Measurements from ENCODE around the gene CERCAM. TPM values are rescaled to one million over a fixed set of nuclear protein-coding genes. Genes with fewer than 3 reads are reported as not detected.
A peak's percentile ranks its signal among the peaks of the same experiment; 100 is the strongest.

CERCAM gene
- total RNA-seq, 1 experiment from 2014 or later: 18.7 TPM

DNA sequence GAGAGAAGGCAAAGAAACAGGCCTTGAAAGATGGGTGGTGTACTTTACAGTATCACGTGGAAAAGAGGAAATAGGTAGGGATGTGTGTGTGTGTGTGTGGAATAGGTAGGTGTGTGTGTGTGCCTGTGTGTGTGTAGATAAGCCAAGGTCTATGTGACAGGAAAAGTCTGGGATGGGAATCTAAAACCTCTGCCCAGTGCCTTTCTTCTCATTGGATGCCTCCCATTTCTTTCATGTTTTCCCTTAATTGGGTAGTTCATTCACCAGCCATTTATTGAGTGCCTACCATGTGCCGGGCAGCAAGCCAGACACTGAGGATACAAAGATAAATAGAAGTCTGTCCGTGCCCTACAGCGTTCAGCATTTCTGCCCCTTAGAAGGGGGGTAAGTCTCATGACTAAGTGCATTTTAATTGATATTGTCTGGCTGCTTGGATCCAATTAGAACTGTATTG is 48.4 kb upstream of the CERCAM start:
- peaks cover 2% of the 10 kb centered on the region; the same call in 1 of the 2 replicates for H3K36me3 ChIP-seq (ENCODE audit: control insufficient read depth, insufficient read depth, low read length)
- Mint-ChIP-seq H3K36me3 (ENCODE audit: insufficient read depth, unreplicated experiment) (no peaks in the 10 kb centered on the region), H3K4me3 (ENCODE audit: unreplicated experiment) (peak overlapping the region; percentile 79), H3K27me3 (ENCODE audit: insufficient read depth, unreplicated experiment) (no peaks in the 10 kb centered on the region), H3K9me3 (ENCODE audit: unreplicated experiment) (no peaks in the 10 kb centered on the region), H3K27ac (ENCODE audit: unreplicated experiment) (peak overlapping the region; percentile 71), H3K4me1 (ENCODE audit: low read depth, unreplicated experiment) (peaks cover 14% of the 10 kb centered on the region)
- H3K4me3 ChIP-seq (ENCODE audit: low read depth, low read length): peak overlapping the region; percentile 100
- H3K27me3 ChIP-seq (replicated peaks; ENCODE audit: control insufficient read depth, insufficient read depth, low read length): no peaks in the 10 kb centered on the region
- no peak for DNase-seq
- peaks cover 12% of the 10 kb centered on the region; the same call in 1 of the 2 replicates for H3K4me1 ChIP-seq
- no TSS peak for BruUV-seq (replicated peaks)
- intact Hi-C loops (cut with micrococcal nuclease; ENCODE audit: unreplicated experiment): loop anchor here (10.0 kb wide), 1 partner anchor 133 kb away; the partner anchor contains the start of gene GLE1
- ChIA-PET CTCF (interaction anchor here (1.4 to 2.7 kb wide), 2 partner anchors 31 to 77 kb away, joined by 9 to 10 read pairs; no protein-coding TSS in a partner anchor), POLR2A (interaction anchor here (0.5 to 1.5 kb wide), 3 partner anchors 10 to 98 kb away, joined by 4 to 11 read pairs (median 4); partner anchors contain the start of gene ODF2)
- TF ChIP-seq, protein P1, sequence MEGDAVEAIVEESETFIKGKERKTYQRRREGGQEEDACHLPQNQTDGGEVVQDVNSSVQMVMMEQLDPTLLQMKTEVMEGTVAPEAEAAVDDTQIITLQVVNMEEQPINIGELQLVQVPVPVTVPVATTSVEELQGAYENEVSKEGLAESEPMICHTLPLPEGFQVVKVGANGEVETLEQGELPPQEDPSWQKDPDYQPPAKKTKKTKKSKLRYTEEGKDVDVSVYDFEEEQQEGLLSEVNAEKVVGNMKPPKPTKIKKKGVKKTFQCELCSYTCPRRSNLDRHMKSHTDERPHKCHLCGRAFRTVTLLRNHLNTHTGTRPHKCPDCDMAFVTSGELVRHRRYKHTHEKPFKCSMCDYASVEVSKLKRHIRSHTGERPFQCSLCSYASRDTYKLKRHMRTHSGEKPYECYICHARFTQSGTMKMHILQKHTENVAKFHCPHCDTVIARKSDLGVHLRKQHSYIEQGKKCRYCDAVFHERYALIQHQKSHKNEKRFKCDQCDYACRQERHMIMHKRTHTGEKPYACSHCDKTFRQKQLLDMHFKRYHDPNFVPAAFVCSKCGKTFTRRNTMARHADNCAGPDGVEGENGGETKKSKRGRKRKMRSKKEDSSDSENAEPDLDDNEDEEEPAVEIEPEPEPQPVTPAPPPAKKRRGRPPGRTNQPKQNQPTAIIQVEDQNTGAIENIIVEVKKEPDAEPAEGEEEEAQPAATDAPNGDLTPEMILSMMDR (IDR thresholded peaks at IDR 0.05; ENCODE audit: insufficient read depth in 1 of 2, low read depth in 1 of 2, low read length in 1 of 2, severe bottlenecking in 1 of 2, unreplicated experiment in 1 of 2): no peak
- no peaks in the 10 kb centered on the region for H3K9me3 ChIP-seq

- ChIA-PET CTCF (no interaction called here), POLR2A (no interaction called here)
- Histone ChIP-seq H3K4me3 (ENCODE audit: low read depth, low read length) (no peak overlapping the region), H3K36me3 (ENCODE audit: control insufficient read depth, insufficient read depth, low read length) (peaks cover 2% of the 10 kb centered on the region; the same call in 1 of the 2 replicates), H3K4me1 (peaks cover 12% of the 10 kb centered on the region; the same call in 1 of the 2 replicates), H3K27me3 (replicated peaks; ENCODE audit: control insufficient read depth, insufficient read depth, low read length) (no peaks in the 10 kb centered on the region), H3K9me3 (no peaks in the 10 kb centered on the region)
- H3K36me3 Mint-ChIP-seq (ENCODE audit: insufficient read depth, unreplicated experiment): peaks cover 2% of the 10 kb centered on the region
- H3K4me3 Mint-ChIP-seq (ENCODE audit: unreplicated experiment): peak overlapping the region; percentile 79
- H3K9me3 Mint-ChIP-seq (ENCODE audit: unreplicated experiment): no peaks in the 10 kb centered on the region
- DNase-seq: no peak
- H3K4me1 Mint-ChIP-seq (ENCODE audit: low read depth, unreplicated experiment): peaks cover 14% of the 10 kb centered on the region
- BruUV-seq (replicated peaks): no TSS peak
- TF ChIP-seq, protein P1 (IDR thresholded peaks at IDR 0.05; ENCODE audit: insufficient read depth in 1 of 2, low read depth in 1 of 2, low read length in 1 of 2, severe bottlenecking in 1 of 2, unreplicated experiment in 1 of 2): no peak
- intact Hi-C loops (cut with micrococcal nuclease; ENCODE audit: unreplicated experiment): loop anchor here (10.0 kb wide), 1 partner anchor 132 kb away; the partner anchor contains the start of gene GLE1
- no peaks in the 10 kb centered on the region for H3K27me3 Mint-ChIP-seq (ENCODE audit: insufficient read depth, unreplicated experiment)
- no peak overlapping the region for H3K27ac Mint-ChIP-seq (ENCODE audit: unreplicated experiment)
These were observed 47.9 kb upstream of the CERCAM start for GRCh38 chr9:128372784-128373183.

DNA sequence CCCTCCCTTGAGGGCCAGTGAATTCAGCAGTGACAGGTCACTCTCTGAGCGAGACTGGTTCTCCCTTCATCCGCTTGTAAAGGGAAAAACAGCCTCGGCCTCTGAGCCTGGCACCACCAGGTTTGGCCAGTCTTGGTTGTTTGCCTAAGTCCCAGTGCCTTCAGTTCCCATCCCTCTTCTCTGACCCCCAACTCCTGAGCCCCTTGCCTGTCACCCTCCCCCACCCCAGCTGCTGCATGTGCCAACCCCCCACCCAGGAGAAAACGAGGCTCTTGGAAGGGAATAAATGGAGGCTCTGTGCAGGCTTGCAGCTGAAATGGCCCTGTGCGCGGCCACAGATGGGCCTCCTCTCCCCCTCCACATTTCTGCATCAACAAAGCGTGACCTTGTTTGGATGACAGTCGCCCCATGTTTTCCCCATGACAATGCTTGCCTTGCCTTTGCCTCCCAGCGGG is 46.4 kb upstream of the CERCAM start:
- Mint-ChIP-seq H3K4me3 (ENCODE audit: unreplicated experiment) (no peak overlapping the region), H3K9me3 (ENCODE audit: unreplicated experiment) (no peaks in the 10 kb centered on the region), H3K27ac (ENCODE audit: unreplicated experiment) (no peak overlapping the region), H3K27me3 (ENCODE audit: insufficient read depth, unreplicated experiment) (no peaks in the 10 kb centered on the region), H3K4me1 (ENCODE audit: low read depth, unreplicated experiment) (peaks cover 14% of the 10 kb centered on the region), H3K36me3 (ENCODE audit: insufficient read depth, unreplicated experiment) (peaks cover 17% of the 10 kb centered on the region)
- DNase-seq: no peak
- H3K36me3 ChIP-seq (ENCODE audit: control insufficient read depth, insufficient read depth, low read length): peaks cover 2% of the 10 kb centered on the region; the same call in 1 of the 2 replicates
- H3K9me3 ChIP-seq: no peaks in the 10 kb centered on the region
- no peaks in the 10 kb centered on the region for H3K27me3 ChIP-seq (replicated peaks; ENCODE audit: control insufficient read depth, insufficient read depth, low read length)
- POLR2A ChIA-PET: no interaction called here
- TF ChIP-seq, protein P1 (IDR thresholded peaks at IDR 0.05; ENCODE audit: insufficient read depth in 1 of 2, low read depth in 1 of 2, low read length in 1 of 2, severe bottlenecking in 1 of 2, unreplicated experiment in 1 of 2): no peak
- H3K4me3 ChIP-seq (ENCODE audit: low read depth, low read length): no peak overlapping the region
- peaks cover 12% of the 10 kb centered on the region; the same call in 1 of the 2 replicates for H3K4me1 ChIP-seq
- intact Hi-C loops (cut with micrococcal nuclease; ENCODE audit: unreplicated experiment): loop anchor here (10.0 kb wide), 1 partner anchor 131 kb away; the partner anchor contains the start of gene GLE1
- no TSS peak for BruUV-seq (replicated peaks)
- CTCF ChIA-PET: no interaction called here

Measured in Caco-2 (cell line).